GM13977 (cell line): Measurements from ENCODE around the gene UBR4.

Source experiments
- DNase-seq: peaks from one replicate; pipeline ENCODE4 v3.0.0; 2012; ENCODE audit warnings: low spot score
- in situ Hi-C: fragments of 300-500 bp; cut with MboI; formaldehyde crosslinking; loops from one replicate; pipeline ENCODE4 v1.12.0; 2022; ENCODE audit warnings: low sequenced_read_pairs, low pct_unique_long_range_greater_than_20kb, mixed read lengths, inconsistent platforms; ENCODE audit not compliant: unreplicated experiment
- TF ChIP-seq, protein P1 (sequence below): IDR thresholded peaks from 2 replicates; pipeline ENCODE4 v1.5.1; 2012; ENCODE audit warnings: mild to moderate bottlenecking, control low read depth; ENCODE audit not compliant: insufficient read depth; ENCODE audit errors: extremely low read depth, missing control alignments

UBR4 gene

DNA sequence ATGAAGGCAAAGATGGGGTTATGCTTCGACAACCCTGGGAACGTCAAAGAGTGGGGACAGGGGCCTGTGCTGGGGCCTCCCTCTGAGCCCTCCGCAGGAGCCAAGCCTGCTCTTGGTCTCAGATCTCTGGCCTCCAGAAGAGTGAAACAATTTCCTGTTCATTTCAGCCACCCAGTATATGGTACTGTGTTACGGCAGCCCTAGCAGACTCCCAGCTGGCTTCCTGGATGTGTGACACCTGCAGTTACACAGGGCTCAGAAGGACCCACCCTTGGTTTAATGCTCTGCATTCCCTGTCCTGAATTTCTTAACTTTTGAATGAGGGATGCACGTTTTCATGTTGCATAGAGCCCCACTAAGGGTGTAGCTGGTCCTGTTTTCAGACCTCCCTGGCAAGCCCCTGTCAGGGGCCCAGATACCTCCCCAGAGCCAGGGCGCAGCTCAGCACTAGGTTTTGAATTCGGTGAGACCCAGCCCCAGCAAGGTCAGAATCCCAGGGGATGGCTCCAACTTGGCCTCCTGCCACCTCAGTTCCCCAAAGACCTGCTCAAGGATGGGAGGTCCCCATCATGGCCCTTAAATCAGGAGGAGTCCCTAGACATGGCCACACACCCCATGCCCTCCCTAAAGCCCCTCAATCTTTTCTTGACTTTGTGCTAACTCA lies 174.6 kb downstream of the UBR4 start:
- in situ Hi-C loops, result no loop called here
- TF ChIP-seq, protein P1, sequence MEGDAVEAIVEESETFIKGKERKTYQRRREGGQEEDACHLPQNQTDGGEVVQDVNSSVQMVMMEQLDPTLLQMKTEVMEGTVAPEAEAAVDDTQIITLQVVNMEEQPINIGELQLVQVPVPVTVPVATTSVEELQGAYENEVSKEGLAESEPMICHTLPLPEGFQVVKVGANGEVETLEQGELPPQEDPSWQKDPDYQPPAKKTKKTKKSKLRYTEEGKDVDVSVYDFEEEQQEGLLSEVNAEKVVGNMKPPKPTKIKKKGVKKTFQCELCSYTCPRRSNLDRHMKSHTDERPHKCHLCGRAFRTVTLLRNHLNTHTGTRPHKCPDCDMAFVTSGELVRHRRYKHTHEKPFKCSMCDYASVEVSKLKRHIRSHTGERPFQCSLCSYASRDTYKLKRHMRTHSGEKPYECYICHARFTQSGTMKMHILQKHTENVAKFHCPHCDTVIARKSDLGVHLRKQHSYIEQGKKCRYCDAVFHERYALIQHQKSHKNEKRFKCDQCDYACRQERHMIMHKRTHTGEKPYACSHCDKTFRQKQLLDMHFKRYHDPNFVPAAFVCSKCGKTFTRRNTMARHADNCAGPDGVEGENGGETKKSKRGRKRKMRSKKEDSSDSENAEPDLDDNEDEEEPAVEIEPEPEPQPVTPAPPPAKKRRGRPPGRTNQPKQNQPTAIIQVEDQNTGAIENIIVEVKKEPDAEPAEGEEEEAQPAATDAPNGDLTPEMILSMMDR, result no peak
- DNase-seq, result no peak

DNA sequence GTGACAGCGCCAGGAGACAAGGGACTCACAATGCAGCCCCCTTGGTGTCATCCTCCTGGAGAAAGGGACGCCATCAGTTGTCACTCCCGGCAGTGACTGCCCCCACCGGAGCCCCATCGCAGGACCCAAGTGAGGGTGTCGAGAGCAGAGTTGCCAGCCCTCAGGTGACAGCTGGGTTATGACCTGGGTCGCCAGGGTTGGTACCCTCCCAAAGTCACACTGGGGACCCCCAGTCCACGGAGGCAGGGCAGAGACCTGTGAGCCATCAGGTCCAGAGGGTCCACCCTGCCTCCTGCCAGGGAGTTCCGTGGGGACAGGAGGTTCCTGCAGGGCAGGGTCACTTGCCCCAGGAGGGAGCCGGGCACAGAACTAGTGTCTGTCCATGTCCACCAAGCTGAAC lies 175.3 kb downstream of the UBR4 start:
- in situ Hi-C loops, result no loop called here
- TF ChIP-seq, protein P1, result no peak
- DNase-seq, result no peak

DNA sequence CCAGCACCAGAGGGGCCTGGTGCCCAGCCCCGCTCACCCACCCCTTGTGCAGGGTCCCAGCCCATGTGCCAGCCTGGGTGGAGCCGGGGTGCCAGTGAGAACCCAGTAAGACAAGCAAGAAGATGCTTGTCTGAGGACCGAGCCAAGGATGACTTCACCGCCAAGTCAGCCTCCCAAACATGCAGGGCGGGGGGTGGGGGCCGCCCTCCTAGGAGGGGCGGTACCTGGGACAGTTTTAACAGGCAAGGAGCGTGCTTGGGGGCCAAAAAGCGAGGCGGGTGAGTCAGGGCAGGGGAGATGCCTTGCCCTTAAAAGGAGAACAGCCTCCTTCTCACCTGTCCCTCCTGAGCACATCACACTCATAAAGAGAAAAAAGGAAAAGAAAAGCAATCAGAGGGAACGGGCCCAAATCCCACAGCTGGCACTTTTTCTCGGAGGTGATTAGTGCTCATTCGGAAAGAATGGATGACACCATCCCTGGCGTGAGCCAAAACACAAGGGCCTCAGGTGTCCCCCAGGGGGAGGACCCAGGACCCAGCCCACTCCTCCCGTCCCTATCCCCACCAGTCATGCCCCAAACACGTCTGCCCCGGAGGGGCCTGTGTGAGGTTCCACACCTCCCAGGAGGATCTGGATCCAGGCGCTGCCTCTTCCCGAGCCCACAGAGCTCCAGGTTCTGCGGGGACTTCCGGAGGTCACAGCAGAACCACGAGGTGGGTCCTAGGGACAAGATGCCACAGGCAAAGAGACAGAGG lies 176.0 kb downstream of the UBR4 start:
- in situ Hi-C loops, result no loop called here
- TF ChIP-seq, protein P1, result no peak
- DNase-seq, result no peak

DNA sequence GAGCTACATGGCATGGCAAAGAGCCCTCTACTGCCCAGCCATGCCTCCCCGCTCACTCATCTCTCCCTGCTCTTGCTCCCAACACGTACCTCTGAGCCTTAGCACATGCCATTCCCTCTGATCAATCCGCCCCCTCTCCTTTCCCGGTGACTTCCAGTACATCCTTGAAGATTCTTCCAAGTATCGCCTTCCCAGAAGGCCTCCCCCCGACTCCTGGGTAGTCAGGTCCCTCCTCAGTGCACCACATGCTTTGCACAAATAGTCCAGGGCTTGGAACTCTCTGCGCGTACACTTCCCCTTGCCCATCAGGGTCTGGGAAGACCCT lies 176.6 kb downstream of the UBR4 start:
- TF ChIP-seq, protein P1, result no peak
- in situ Hi-C loops, result no loop called here

DNA sequence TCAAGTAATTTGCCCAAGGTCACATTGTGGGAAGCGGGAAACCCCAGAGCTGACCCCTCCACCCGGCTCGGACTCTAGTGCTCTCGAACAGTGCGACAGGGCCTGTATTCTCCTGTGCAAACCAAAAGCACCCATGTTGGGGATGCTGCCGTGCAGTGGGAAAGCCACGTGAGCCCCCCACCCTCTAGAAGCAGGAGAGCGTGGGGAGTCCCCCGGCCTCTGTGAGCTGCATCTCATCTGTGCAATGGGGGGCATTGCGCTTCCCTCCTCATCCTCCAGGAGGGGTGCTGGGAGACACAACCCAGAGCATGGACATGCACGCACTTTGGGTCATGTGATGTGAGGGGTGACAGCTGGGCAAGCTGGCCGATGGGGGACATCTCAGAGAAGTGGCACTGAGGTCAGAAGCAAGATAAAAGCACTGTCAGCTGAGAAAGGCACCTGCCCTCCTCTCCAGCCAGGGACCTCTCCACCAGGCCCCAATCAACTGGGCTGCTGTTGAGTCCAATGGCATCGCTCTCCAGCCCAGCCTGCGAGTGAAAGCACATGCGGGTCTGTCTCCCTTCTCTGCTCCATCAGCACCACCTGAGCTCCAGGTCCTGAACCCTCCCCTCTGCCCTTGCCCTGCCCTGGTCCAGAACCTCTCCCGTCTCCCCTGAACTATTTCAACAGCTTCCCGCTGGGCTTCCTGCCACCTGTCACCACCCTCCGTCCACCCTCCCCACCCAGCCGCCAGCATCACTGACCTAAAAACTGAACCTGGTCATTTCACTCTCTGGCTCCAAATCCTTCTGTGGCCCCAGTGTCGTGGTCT lies 177.2 kb downstream of the UBR4 start:
- TF ChIP-seq, protein P1, result no peak
- no peak for DNase-seq
- in situ Hi-C loops, result no loop called here

More for the DNA sequence above, 176.6 kb downstream of the UBR4 start:
- no peak for DNase-seq

DNA sequence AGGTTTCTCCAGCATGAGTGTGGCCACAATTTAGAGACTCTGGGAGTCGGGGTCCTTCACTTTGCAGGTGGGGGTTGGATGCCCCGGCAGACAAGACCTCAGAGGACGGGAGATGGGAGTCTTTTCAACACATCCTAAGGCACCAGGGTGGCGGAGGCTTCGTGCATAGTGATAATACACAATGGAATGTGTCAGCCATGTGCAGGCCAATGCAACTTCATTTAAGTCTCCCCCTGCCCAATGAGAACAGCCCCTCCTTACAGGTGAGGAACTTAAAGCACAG lies 177.7 kb downstream of the UBR4 start:
- no peak for DNase-seq
- TF ChIP-seq, protein P1, result no peak
- in situ Hi-C loops, result no loop called here
